K562 (cell line): ENCODE data around the gene PAK1IP1. TPM values are rescaled to one million over a fixed set of nuclear protein-coding genes. Genes with fewer than 3 reads are reported as not detected.

Source experiments
- ATAC-seq: fragments of 200-7000 bp; cut with Tn5 transposase; 3 replicates; pipeline ENCODE4 v1.9.1; 2020; ENCODE audit warnings: moderate library complexity
- BruUV-seq: library from RNA; stranded (reverse); fragments of 400-500 nt; replicated peaks from 2 replicates; lab custom pipeline; 2021; lab: Mats Ljungman, UMichigan
- CTCF ChIA-PET: fragments of 300-600 bp; formaldehyde crosslinking; extraction: SDS; loops from one replicate; lab custom pipeline; 2021; ENCODE audit warnings: low intra/inter-chr PET ratio; lab: Yijun Ruan, JAX
- POLR2A ChIA-PET: fragments of 300-600, 350-650 bp; sonication (Branson Sonifier 250); formaldehyde crosslinking; extraction: SDS; loops from one replicate; lab custom pipeline; 2021; ENCODE audit warnings: antibody characterized with exemption, inconsistent platforms; lab: Yijun Ruan, JAX
- DNase-seq, 4 experiments: peaks; one replicate each; pipeline versions ENCODE4 v3.0.0 to v3.0.0-alpha.2; 2011 to 2018; ENCODE audit warnings: low spot score in 3 of 4, mixed read lengths in 3 of 4; ENCODE audit errors: extremely low read depth in 1 of 4
- FAIRE-seq: peaks from 2 replicates; lab custom pipeline; 2011; peaks lifted over from hg19 to GRCh38; lab: Jason Lieb, UNC
- H2AFZ ChIP-seq: 2 replicates; pipeline ENCODE4 v1.6.0; 2011; ENCODE audit warnings: low read depth, low read length, control low read depth, inconsistent platforms
- H3K27ac ChIP-seq: fragments of 200-600 bp; 3 replicates; pipeline ENCODE4 v1.8.0; 2011; ENCODE audit warnings: low read depth, mild to moderate bottlenecking, control low read depth, inconsistent platforms, low read length, moderate library complexity, mixed read lengths; ENCODE audit errors: extremely low read depth
- H3K27me3 ChIP-seq, 2 experiments: fragments of 300-600 bp in 1 of 2; 2 replicates in 1 of 2; 3 replicates in 1 of 2; pipeline versions ENCODE4 v1.6.0 to v1.8.0; 2011; ENCODE audit warnings: inconsistent platforms in 2 of 2, low read length in 2 of 2, mild to moderate bottlenecking in 1 of 2, mixed read lengths in 1 of 2, moderate library complexity in 1 of 2; ENCODE audit not compliant: control insufficient read depth in 2 of 2, insufficient read depth in 2 of 2
- H3K36me3 ChIP-seq: fragments of 300-600 bp; 3 replicates; pipeline ENCODE4 v1.8.0; 2011; ENCODE audit warnings: mild to moderate bottlenecking, low read length, inconsistent platforms; ENCODE audit not compliant: control insufficient read depth, insufficient read depth
- H3K4me1 ChIP-seq, 2 experiments: fragments of 200-600 bp in 1 of 2; replicated peaks in 1 of 2; 2 replicates in 1 of 2; 3 replicates in 1 of 2; pipeline versions ENCODE4 v1.5.1 to v1.8.0; 2011; ENCODE audit warnings: inconsistent platforms in 2 of 2, low read length in 2 of 2, mild to moderate bottlenecking in 1 of 2, mixed read lengths in 1 of 2, moderate library complexity in 1 of 2; ENCODE audit not compliant: control insufficient read depth in 2 of 2, insufficient read depth in 2 of 2
- H3K4me2 ChIP-seq: 2 replicates; pipeline ENCODE4 v1.6.1; 2011; ENCODE audit warnings: low read length, control low read depth, inconsistent platforms, mixed read lengths; ENCODE audit not compliant: insufficient read depth
- H3K4me3 ChIP-seq: fragments of 200-600 bp; sonication (generic), shearing (Covaris generic); 2 replicates; pipeline ENCODE4 v1.5.1; 2016; ENCODE audit warnings: control low read depth, inconsistent platforms
- H3K79me2 ChIP-seq: fragments of 200-600 bp; 3 replicates; pipeline ENCODE4 v1.8.0; 2011; ENCODE audit warnings: low read length, inconsistent platforms; ENCODE audit not compliant: control insufficient read depth, insufficient read depth
- H3K9ac ChIP-seq, 2 experiments: 2 replicates each; pipeline versions ENCODE4 v1.6.0 to v1.6.1; 2011; ENCODE audit warnings: low read depth in 2 of 2, low read length in 2 of 2, control low read depth in 1 of 2, inconsistent platforms in 1 of 2, mild to moderate bottlenecking in 1 of 2, mixed read lengths in 1 of 2; ENCODE audit not compliant: insufficient read depth in 1 of 2
- H3K9me1 ChIP-seq: one replicate; pipeline ENCODE4 v1.6.0; 2011; ENCODE audit warnings: inconsistent platforms, mild to moderate bottlenecking, low read length, moderate library complexity; ENCODE audit not compliant: control insufficient read depth, insufficient read depth
- H3K9me3 ChIP-seq: replicated peaks from 2 replicates; pipeline ENCODE4 v1.5.1; 2011; ENCODE audit warnings: low read depth, low read length, inconsistent platforms; ENCODE audit not compliant: control insufficient read depth, insufficient read depth
- H4K20me1 ChIP-seq: replicated peaks from 2 replicates; pipeline ENCODE4 v1.6.1; 2011; ENCODE audit warnings: low read length, inconsistent platforms, mixed read lengths; ENCODE audit not compliant: control insufficient read depth, insufficient read depth
- CHD1 ChIP-seq: fragments of 200-600 bp; sonication (generic); IDR thresholded peaks from one replicate; pipeline ENCODE4 v1.6.1; 2012; ENCODE audit warnings: mild to moderate bottlenecking, moderate library complexity, low read length, inconsistent platforms
- FIP1L1 ChIP-seq: fragments of 200-400 bp; formaldehyde crosslinking; IDR thresholded peaks from 2 replicates; pipeline ENCODE4 v1.6.1; 2018; ENCODE audit warnings: mild to moderate bottlenecking, low read depth, low read length; ENCODE audit not compliant: poor library complexity, severe bottlenecking
- LARP7 ChIP-seq: fragments of 450-650 bp; IDR thresholded peaks from 2 replicates; pipeline ENCODE4 v1.6.1; 2016
- NCOA4 ChIP-seq: fragments of 450-650 bp; IDR thresholded peaks from 2 replicates; pipeline ENCODE4 v1.6.1; 2018; ENCODE audit warnings: mild to moderate bottlenecking; ENCODE audit not compliant: partially characterized antibody
- RREB1 ChIP-seq: fragments of 250-450 bp; sonication (Bioruptor Pico); IDR thresholded peaks from 2 replicates; pipeline ENCODE4 v1.4.0; 2020
- SMARCA5 ChIP-seq: fragments of 450-650 bp; IDR thresholded peaks from 2 replicates; pipeline ENCODE4 v1.6.1; 2016
- TEAD2 ChIP-seq: fragments of 450-650 bp; IDR thresholded peaks from 2 replicates; pipeline ENCODE4 v1.6.1; 2016; ENCODE audit warnings: missing genetic modification characterization, control low read depth, missing compliant biosample characterization
- ZNF224 ChIP-seq: sonication (generic); formaldehyde crosslinking; IDR thresholded peaks from 2 replicates; pipeline ENCODE4 v1.8.0; 2022; ENCODE audit warnings: mild to moderate bottlenecking, missing genetic modification reagents
- WGBS: fragments of 100-300 bp; shearing (Covaris generic); methylation state at CpG from one replicate; pipeline ENCODE4 v1.1.6; 2016; ENCODE audit warnings: low coverage, mixed read lengths; ENCODE audit not compliant: insufficient coverage; ENCODE audit errors: missing lambda C conversion rate; 5-methylcytosine and 5-hydroxymethylcytosine counted together
- in situ Hi-C: fragments of 300-500 bp; cut with MboI; formaldehyde crosslinking; loops from 4 replicates; pipeline ENCODE4 v1.15.0; 2018; ENCODE audit warnings: inconsistent platforms, mixed read lengths
- intact Hi-C: fragments of 100-400 bp; cut with micrococcal nuclease; formaldehyde crosslinking; loops from 2 replicates; pipeline ENCODE4 v1.14.2; 2022
- polyA plus RNA-seq, 8 experiments: library from polyadenylated mRNA; depleted of rRNA in 4 of 8; stranded (reverse) in 5 of 8; unstranded in 3 of 8; fragments of >200 nt; fragmentation: Nextera tagmentation in 2 of 8; fragmentation: Illumina TruSeq in 1 of 8; extraction: Ambion mirVana in 2 of 8; extraction: Trizol in 1 of 8; gene quantifications; 2 replicates each; pipeline versions ENCODE4 v1.2.1 to v1.2.3, GENCODE V29; 2011 to 2014; ENCODE audit warnings: inconsistent platforms in 1 of 8, missing spikeins in 1 of 8
- total RNA-seq, 7 experiments: library from RNA; depleted of rRNA in 6 of 7; stranded (reverse); fragments of >200 nt in 6 of 7; fragmentation: Illumina TruSeq in 2 of 7; extraction: Trizol in 2 of 7; gene quantifications; 2 replicates each; pipeline versions ENCODE4 v1.2.1 to v1.2.3, GENCODE V29; 2011 to 2021; ENCODE audit warnings: low replicate concordance in 1 of 7
- TF ChIP-seq, protein P1 (sequence below): fragments of 250-450 bp; sonication (Bioruptor Pico); IDR thresholded peaks from 2 replicates; pipeline ENCODE4 v1.8.0; 2021; ENCODE audit warnings: mild to moderate bottlenecking, moderate library complexity

The PAK1IP1 gene
- total and polyA plus RNA-seq, 9 of the 15 experiments (the other 6 are each of a cell fraction or from before 2014, with no cell fraction given), result 50.0 to 200 (median 87.0) TPM

GRCh38 chr6:10745116-10745515, 50.3 kb downstream of the PAK1IP1 start:
- H4K20me1 ChIP-seq, result peaks cover 10% of the 10 kb centered on the region
- FAIRE-seq (no peak), DNase-seq (no peak)
- no peaks in the 10 kb centered on the region for H3K9me3 ChIP-seq
- peak overlapping the region in 1 of 2 experiments; percentile 39; a peak in 1 of 4 replicates for H3K9ac ChIP-seq
- peaks cover 11% of the 10 kb centered on the region for H3K36me3 ChIP-seq
- H2AFZ ChIP-seq, result no peak overlapping the region
- H3K4me1 ChIP-seq, result peaks cover 23 to 38% of the 10 kb centered on the region in 2 experiments
- no peak overlapping the region for H3K4me3 ChIP-seq
- no TSS peak for BruUV-seq
- no peaks in the 10 kb centered on the region for H3K9me1 ChIP-seq
- H3K27ac ChIP-seq, result no peak overlapping the region
- TF ChIP-seq ZNF224 (CRISPR knock-in tag), result no peak
- no peak for TF ChIP-seq NCOA4
- no peak for TF ChIP-seq LARP7
- no peak for TF ChIP-seq SMARCA5
- no peak for TF ChIP-seq TEAD2 (tag)
- TF ChIP-seq RREB1 (CRISPR knock-in tag), result no peak
- no peak for TF ChIP-seq FIP1L1
- TF ChIP-seq, protein P1, sequence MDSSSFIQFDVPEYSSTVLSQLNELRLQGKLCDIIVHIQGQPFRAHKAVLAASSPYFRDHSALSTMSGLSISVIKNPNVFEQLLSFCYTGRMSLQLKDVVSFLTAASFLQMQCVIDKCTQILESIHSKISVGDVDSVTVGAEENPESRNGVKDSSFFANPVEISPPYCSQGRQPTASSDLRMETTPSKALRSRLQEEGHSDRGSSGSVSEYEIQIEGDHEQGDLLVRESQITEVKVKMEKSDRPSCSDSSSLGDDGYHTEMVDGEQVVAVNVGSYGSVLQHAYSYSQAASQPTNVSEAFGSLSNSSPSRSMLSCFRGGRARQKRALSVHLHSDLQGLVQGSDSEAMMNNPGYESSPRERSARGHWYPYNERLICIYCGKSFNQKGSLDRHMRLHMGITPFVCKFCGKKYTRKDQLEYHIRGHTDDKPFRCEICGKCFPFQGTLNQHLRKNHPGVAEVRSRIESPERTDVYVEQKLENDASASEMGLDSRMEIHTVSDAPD (CRISPR knock-in tag), result no peak
- no peak for TF ChIP-seq CHD1
- TF ChIP-seq, all 486 proteins: peak for 0
- CTCF ChIA-PET, result no interaction called here
- in situ Hi-C loops (no loop called here), intact Hi-C loops (loop anchor here (5.0 kb wide), 1 partner anchor 33 kb away; no protein-coding TSS in a partner anchor)
- H3K27me3 ChIP-seq, result no peaks in the 10 kb centered on the region
- no peak for ATAC-seq
- peaks cover 26% of the 10 kb centered on the region for H3K79me2 ChIP-seq
- no peak overlapping the region for H3K4me2 ChIP-seq
- WGBS, result 47% methylated on average over 5 of the region's 5 CpGs
- POLR2A ChIA-PET, result interaction anchor here (1.3 to 1.4 kb wide), 2 partner anchors 14 to 21 kb away, joined by 3 to 4 read pairs; no protein-coding TSS in a partner anchor
